Keratinocyte (primary cell): ENCODE results near the gene LRTM1. TPM values are rescaled to one million over a fixed set of nuclear protein-coding genes. Genes with fewer than 3 reads are reported as not detected.

Source experiments
- DNase-seq: peaks from one replicate; pipeline ENCODE4 v3.0.0-alpha.2; 2011; ENCODE audit warnings: low read depth, missing footprints, low spot score
- FAIRE-seq: peaks from 2 replicates; lab custom pipeline; 2011; peaks lifted over from hg19 to GRCh38; lab: Jason Lieb, UNC
- H2AFZ ChIP-seq: 2 replicates; pipeline ENCODE4 v1.6.0; 2012; ENCODE audit warnings: low read length, control low read depth, inconsistent platforms; ENCODE audit not compliant: control insufficient read depth
- H3K27ac ChIP-seq: 2 replicates; pipeline ENCODE4 v1.5.1; 2011; ENCODE audit warnings: low read length; ENCODE audit not compliant: control insufficient read depth, insufficient read depth
- H3K27me3 ChIP-seq: 3 replicates; pipeline ENCODE4 v1.6.0; 2011; ENCODE audit warnings: low read length; ENCODE audit not compliant: control insufficient read depth, insufficient read depth; ENCODE audit errors: extremely low read depth
- H3K36me3 ChIP-seq, 2 experiments: 2 replicates in 1 of 2; 3 replicates in 1 of 2; pipeline ENCODE4 v1.5.1; 2011; ENCODE audit warnings: low read length in 2 of 2, mild to moderate bottlenecking in 1 of 2; ENCODE audit not compliant: control insufficient read depth in 2 of 2, insufficient read depth in 2 of 2; ENCODE audit errors: extremely low read depth in 1 of 2
- H3K4me1 ChIP-seq: 3 replicates; pipeline ENCODE4 v1.5.1; 2011; ENCODE audit warnings: low read length; ENCODE audit not compliant: control insufficient read depth, insufficient read depth; ENCODE audit errors: extremely low read depth
- H3K4me2 ChIP-seq: 3 replicates; pipeline ENCODE4 v1.6.0; 2011; ENCODE audit warnings: low read depth, low read length; ENCODE audit not compliant: control insufficient read depth, insufficient read depth; ENCODE audit errors: extremely low read depth
- H3K4me3 ChIP-seq, 3 experiments: fragments of 200-600 bp in 1 of 3; sonication (generic) in 1 of 3; 2 replicates in 2 of 3; 3 replicates in 1 of 3; pipeline ENCODE4 v1.5.1; 2011 to 2016; ENCODE audit warnings: low read length in 3 of 3, mild to moderate bottlenecking in 3 of 3, control low read depth in 2 of 3, inconsistent platforms in 1 of 3, low read depth in 1 of 3, mixed read lengths in 1 of 3, mixed run types in 1 of 3, moderate library complexity in 1 of 3; ENCODE audit not compliant: control insufficient read depth in 2 of 3, insufficient read depth in 2 of 3; ENCODE audit errors: extremely low read depth in 1 of 3
- H3K79me2 ChIP-seq: 2 replicates; pipeline ENCODE4 v1.6.0; 2012; ENCODE audit warnings: low read length; ENCODE audit not compliant: control insufficient read depth, insufficient read depth
- H3K9ac ChIP-seq: 3 replicates; pipeline ENCODE4 v1.6.0; 2011; ENCODE audit warnings: low read length; ENCODE audit not compliant: control insufficient read depth, insufficient read depth; ENCODE audit errors: extremely low read depth
- H3K9me1 ChIP-seq: 3 replicates; pipeline ENCODE4 v1.6.0; 2011; ENCODE audit warnings: low read length; ENCODE audit not compliant: control insufficient read depth, insufficient read depth; ENCODE audit errors: extremely low read depth
- H3K9me3 ChIP-seq: 2 replicates; pipeline ENCODE4 v1.5.1; 2012; ENCODE audit warnings: low read depth, low read length; ENCODE audit not compliant: control insufficient read depth
- H4K20me1 ChIP-seq: 3 replicates; pipeline ENCODE4 v1.6.0; 2011; ENCODE audit warnings: low read length; ENCODE audit not compliant: control insufficient read depth, insufficient read depth; ENCODE audit errors: extremely low read depth
- EZH2 ChIP-seq: IDR thresholded peaks from one replicate; pipeline ENCODE4 v1.6.1; 2012; ENCODE audit warnings: inconsistent platforms, mild to moderate bottlenecking, low read length, moderate library complexity
- dilution Hi-C: fragments of 300-500 bp; cut with MboI; formaldehyde crosslinking; loops from one replicate; pipeline ENCODE4 v1.7.0; 2020; ENCODE audit warnings: low sequenced_read_pairs; ENCODE audit not compliant: extremely low pct_ligation_motif_present
- polyA plus RNA-seq, 5 experiments: library from polyadenylated mRNA; depleted of rRNA in 3 of 5; stranded (reverse) in 3 of 5; stranded (forward) in 1 of 5; unstranded in 1 of 5; fragments of >200 nt; gene quantifications; 1 replicate in 1 of 5; 2 replicates in 3 of 5; 3 replicates in 1 of 5; pipeline versions ENCODE4 v1.2.1 to v1.2.3, GENCODE V29; 2011 to 2012; ENCODE audit warnings: missing spikeins in 2 of 5, low read depth in 1 of 5, low replicate concordance in 1 of 5
- TF ChIP-seq, protein P1 (sequence below), 3 experiments: IDR thresholded peaks in 1 of 3; conservative IDR thresholded peaks in 1 of 3; optimal IDR thresholded peaks in 1 of 3; 2 replicates in 2 of 3; 3 replicates in 1 of 3; pipeline versions ENCODE3 to v1.5.1; 2011; ENCODE audit warnings: low read length in 3 of 3, mild to moderate bottlenecking in 3 of 3, moderate library complexity in 2 of 3, control low read depth in 1 of 3, inconsistent platforms in 1 of 3; ENCODE audit not compliant: insufficient read depth in 2 of 3; ENCODE audit errors: extremely low read depth in 1 of 3

The LRTM1 gene
- polyA plus RNA-seq, 1 donor (not counting 4 experiments of a cell fraction or from before 2014, with no cell fraction given), result not detected

DNA sequence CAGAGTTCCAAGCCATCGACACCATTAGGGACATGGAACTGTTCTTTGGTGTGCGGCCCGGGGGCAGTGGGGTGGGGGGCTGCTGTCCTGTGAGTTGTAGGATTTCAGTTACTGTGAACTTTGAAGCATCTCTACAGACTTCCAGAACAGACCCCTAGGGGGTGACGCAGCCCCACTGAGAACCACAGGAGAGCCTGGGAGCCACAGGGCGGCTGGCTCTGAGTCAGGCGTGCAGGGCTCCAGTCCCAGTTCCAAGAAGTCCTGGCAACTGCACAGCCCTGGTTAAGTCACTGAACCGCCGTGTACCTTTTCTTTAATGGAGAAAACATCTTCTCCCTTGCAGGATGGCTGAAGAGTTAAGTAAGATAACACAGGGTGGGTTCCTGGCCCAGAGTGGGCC, 23.5 kb upstream of the LRTM1 start:
- Histone ChIP-seq H3K4me1 (peaks cover 5% of the 10 kb centered on the region), H3K4me3 (no peak overlapping the region), H4K20me1 (no peaks in the 10 kb centered on the region), H3K27ac (no peak overlapping the region), H2AFZ (no peak overlapping the region), H3K36me3 (no peaks in the 10 kb centered on the region), H3K9me3 (no peaks in the 10 kb centered on the region), H3K9me1 (no peaks in the 10 kb centered on the region), H3K4me2 (no peak overlapping the region), H3K9ac (no peak overlapping the region), H3K27me3 (peaks cover 3% of the 10 kb centered on the region), H3K79me2 (no peaks in the 10 kb centered on the region)
- TF ChIP-seq EZH2, result no peak
- TF ChIP-seq, protein P1, sequence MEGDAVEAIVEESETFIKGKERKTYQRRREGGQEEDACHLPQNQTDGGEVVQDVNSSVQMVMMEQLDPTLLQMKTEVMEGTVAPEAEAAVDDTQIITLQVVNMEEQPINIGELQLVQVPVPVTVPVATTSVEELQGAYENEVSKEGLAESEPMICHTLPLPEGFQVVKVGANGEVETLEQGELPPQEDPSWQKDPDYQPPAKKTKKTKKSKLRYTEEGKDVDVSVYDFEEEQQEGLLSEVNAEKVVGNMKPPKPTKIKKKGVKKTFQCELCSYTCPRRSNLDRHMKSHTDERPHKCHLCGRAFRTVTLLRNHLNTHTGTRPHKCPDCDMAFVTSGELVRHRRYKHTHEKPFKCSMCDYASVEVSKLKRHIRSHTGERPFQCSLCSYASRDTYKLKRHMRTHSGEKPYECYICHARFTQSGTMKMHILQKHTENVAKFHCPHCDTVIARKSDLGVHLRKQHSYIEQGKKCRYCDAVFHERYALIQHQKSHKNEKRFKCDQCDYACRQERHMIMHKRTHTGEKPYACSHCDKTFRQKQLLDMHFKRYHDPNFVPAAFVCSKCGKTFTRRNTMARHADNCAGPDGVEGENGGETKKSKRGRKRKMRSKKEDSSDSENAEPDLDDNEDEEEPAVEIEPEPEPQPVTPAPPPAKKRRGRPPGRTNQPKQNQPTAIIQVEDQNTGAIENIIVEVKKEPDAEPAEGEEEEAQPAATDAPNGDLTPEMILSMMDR (optimal IDR thresholded peaks at IDR 0.05 in 1 of 3, IDR thresholded peaks at IDR 0.05 in 1 of 3, conservative IDR thresholded peaks at IDR 0.05 in 1 of 3; ENCODE audit: extremely low read depth in 1 of 3, insufficient read depth in 2 of 3, low read length in 3 of 3), result peak; percentile 44 to 68 (median 62)
- dilution Hi-C loops, result no loop called here
- FAIRE-seq, result no peak
- no peak for DNase-seq

- Histone ChIP-seq H3K4me1 (peaks cover 5% of the 10 kb centered on the region), H3K79me2 (no peaks in the 10 kb centered on the region), H4K20me1 (no peaks in the 10 kb centered on the region), H2AFZ (no peak overlapping the region), H3K36me3 (no peaks in the 10 kb centered on the region), H3K27ac (no peak overlapping the region), H3K4me2 (no peak overlapping the region), H3K9me3 (no peaks in the 10 kb centered on the region), H3K4me3 (no peak overlapping the region), H3K9me1 (no peaks in the 10 kb centered on the region), H3K27me3 (peaks cover 8% of the 10 kb centered on the region), H3K9ac (no peak overlapping the region)
- FAIRE-seq, result no peak
- no peak for TF ChIP-seq EZH2
- TF ChIP-seq, protein P1 (optimal IDR thresholded peaks at IDR 0.05 in 1 of 3, IDR thresholded peaks at IDR 0.05 in 1 of 3, conservative IDR thresholded peaks at IDR 0.05 in 1 of 3; ENCODE audit: extremely low read depth in 1 of 3, insufficient read depth in 2 of 3, low read length in 3 of 3), result no peak
- DNase-seq, result no peak
- dilution Hi-C loops, result no loop called here
Observed at GRCh38 chr3:54950391-54951003, 22.6 kb upstream of the LRTM1 start.
